ENCODE results near the gene ZNF19. TPM values are rescaled to one million over a fixed set of nuclear protein-coding genes. Genes with fewer than 3 reads are reported as not detected.

Gene ZNF19
- total and polyA plus RNA-seq, 9 of the 15 experiments (the other 6 are each of a cell fraction or from before 2014, with no cell fraction given): 1.2 to 2.8 (median 1.8) TPM

DNA sequence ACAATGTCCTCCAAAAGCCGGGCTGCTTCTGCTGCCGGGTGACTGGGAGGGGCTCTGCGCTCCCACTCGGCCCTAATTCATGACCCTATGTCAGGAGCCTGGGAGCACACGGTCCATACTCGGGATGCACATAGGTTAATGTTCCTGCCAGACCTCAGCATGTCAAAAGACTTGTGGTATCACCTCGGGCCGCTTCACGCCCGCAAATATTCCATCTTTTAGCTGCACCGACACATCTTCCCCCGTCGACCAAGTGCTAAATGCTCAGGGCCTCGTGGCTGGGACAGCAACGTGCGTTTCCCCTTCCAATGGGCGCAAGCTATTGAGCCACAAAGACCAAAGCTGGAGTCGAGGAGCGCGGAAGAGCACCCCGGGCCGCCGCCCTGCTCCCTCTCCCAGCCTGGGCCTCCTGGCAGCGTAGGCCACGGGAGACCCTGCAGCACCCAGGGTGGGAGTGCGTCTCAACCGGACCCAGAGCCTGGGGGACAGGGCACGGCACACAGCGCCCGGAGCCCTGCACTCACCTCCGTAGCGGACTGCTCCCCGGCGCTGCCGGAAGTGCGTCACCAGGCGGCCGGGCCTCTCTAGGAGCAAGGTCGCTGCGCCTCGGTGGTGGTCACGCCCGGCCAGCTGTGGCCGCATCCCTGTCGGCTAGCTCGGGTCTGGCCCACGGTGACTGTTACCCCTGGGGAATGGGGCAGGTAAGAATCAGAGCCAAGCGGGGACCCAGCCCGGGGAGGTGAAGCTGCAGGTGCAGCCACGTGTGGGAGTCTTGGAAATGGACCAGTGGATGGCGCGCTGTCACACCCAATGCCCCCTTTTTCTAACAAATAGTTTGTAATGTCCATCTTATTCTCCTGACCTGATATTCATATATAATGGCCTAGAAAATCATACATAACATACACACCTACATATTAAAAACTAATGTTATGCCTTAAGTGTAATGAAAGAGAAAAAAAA lies 27.2 kb downstream of the ZNF19 start, which contains the start of gene ZNF23 (continued):
- TF ChIP-seq CEBPZ (IDR thresholded peaks at IDR 0.05; ENCODE audit: borderline replicate concordance, low read depth, low read length) (no peak), TAF7 (tag; IDR thresholded peaks at IDR 0.05) (peak; percentile 42; the same call in 1 of the 2 replicates), MTA1 (IDR thresholded peaks at IDR 0.05; ENCODE audit: borderline replicate concordance) (peak; percentile 96), PHF21A (IDR thresholded peaks at IDR 0.05; ENCODE audit: borderline replicate concordance, low read depth) (0 out of 2 replicates have a peak, but pooled peaks have one; percentile 45), BHLHE40 (IDR thresholded peaks at IDR 0.05; ENCODE audit: low read length) (peak; percentile 84), ZBTB12 (CRISPR knock-in tag; IDR thresholded peaks at IDR 0.05) (peak; percentile 92), MBD2 (IDR thresholded peaks at IDR 0.05; ENCODE audit: borderline replicate concordance, low read depth) (peak; percentile 58; the same call in 1 of the 2 replicates), ZNF668 (CRISPR knock-in tag; IDR thresholded peaks at IDR 0.05) (no peak), SIN3A (IDR thresholded peaks at IDR 0.05; ENCODE audit: borderline replicate concordance in 2 of 2, control insufficient read depth in 1 of 2, low read depth in 2 of 2, low read length in 2 of 2) (peak; percentile 89 to 94; a peak in 3 of 4 replicates), GABPA (tag; conservative IDR thresholded peaks at IDR 0.05; ENCODE audit: low read depth) (peak; percentile 98), FOXM1 (IDR thresholded peaks at IDR 0.05; ENCODE audit: low read depth) (no peak), FOXM1 (CRISPR knock-in tag; IDR thresholded peaks at IDR 0.05; ENCODE audit: low read depth) (0 out of 2 replicates have a peak, but pooled peaks have one; percentile 16), SETDB1 (IDR thresholded peaks at IDR 0.05; ENCODE audit: low read length) (peak; percentile 33), CHAMP1 (IDR thresholded peaks at IDR 0.05) (0 out of 2 replicates have a peak, but pooled peaks have one; percentile 32)
- TF ChIP-seq, protein P1, sequence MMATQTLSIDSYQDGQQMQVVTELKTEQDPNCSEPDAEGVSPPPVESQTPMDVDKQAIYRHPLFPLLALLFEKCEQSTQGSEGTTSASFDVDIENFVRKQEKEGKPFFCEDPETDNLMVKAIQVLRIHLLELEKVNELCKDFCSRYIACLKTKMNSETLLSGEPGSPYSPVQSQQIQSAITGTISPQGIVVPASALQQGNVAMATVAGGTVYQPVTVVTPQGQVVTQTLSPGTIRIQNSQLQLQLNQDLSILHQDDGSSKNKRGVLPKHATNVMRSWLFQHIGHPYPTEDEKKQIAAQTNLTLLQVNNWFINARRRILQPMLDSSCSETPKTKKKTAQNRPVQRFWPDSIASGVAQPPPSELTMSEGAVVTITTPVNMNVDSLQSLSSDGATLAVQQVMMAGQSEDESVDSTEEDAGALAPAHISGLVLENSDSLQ (IDR thresholded peaks at IDR 0.05): 0 out of 2 replicates have a peak, but pooled peaks have one; percentile 8
- TF ChIP-seq, protein P2, sequence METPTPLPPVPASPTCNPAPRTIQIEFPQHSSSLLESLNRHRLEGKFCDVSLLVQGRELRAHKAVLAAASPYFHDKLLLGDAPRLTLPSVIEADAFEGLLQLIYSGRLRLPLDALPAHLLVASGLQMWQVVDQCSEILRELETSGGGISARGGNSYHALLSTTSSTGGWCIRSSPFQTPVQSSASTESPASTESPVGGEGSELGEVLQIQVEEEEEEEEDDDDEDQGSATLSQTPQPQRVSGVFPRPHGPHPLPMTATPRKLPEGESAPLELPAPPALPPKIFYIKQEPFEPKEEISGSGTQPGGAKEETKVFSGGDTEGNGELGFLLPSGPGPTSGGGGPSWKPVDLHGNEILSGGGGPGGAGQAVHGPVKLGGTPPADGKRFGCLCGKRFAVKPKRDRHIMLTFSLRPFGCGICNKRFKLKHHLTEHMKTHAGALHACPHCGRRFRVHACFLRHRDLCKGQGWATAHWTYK (CRISPR knock-in tag; IDR thresholded peaks at IDR 0.05): 0 out of 2 replicates have a peak, but pooled peaks have one; percentile 76
